Omental fat pad (tissue), 4 donors: ENCODE measurements around the gene CCDC28A. TPM values are rescaled to one million over a fixed set of nuclear protein-coding genes. Genes with fewer than 3 reads are reported as not detected.

Experiments used
- ATAC-seq: fragments of 150-250 bp; one replicate; pipeline ENCODE4 v1.9.1; 2016; ENCODE audit warnings: mild to moderate bottlenecking, moderate library complexity; ENCODE audit not compliant: low FRiP score
- DNase-seq: peaks from one replicate; pipeline ENCODE4 v3.0.0-alpha.2; 2019; ENCODE audit warnings: low spot score
- CTCF ChIP-seq, 3 donors: fragments of 450-650 bp; IDR thresholded peaks; one replicate each; pipeline ENCODE4 v1.5.1; 2016 to 2017; ENCODE audit warnings: antibody characterized with exemption in 3 of 3, mild to moderate bottlenecking in 3 of 3, moderate library complexity in 2 of 3
- total RNA-seq, 4 donors: library from RNA; depleted of rRNA; stranded (reverse); fragments of >200 nt; gene quantifications; one replicate each; pipeline ENCODE4 v1.1.0, GENCODE V29; 2016

CCDC28A gene
- total RNA-seq, 4 donors from 2014 or later, result 10.1 to 25.7 (median 12.8) TPM

- DNase-seq (no peak), ATAC-seq (no peak)
- no peak for TF ChIP-seq CTCF (IDR thresholded peaks at IDR 0.05)
These were observed 13.6 kb downstream of the CCDC28A start for GRCh38 chr6:138787138-138787537.

- no peak for TF ChIP-seq CTCF (IDR thresholded peaks at IDR 0.05)
- peak; percentile 92 for ATAC-seq
- peak; percentile 28 for DNase-seq
These were observed 22.4 kb downstream of the CCDC28A start, which contains the start of gene ECT2L for GRCh38 chr6:138795809-138796603. TSS of gene ECT2L (plus strand) at chr6:138796087. CDS start at chr6:138813275, 17,188 bp downstream.

- ATAC-seq, result no peak
- TF ChIP-seq CTCF (IDR thresholded peaks at IDR 0.05), result no peak
- DNase-seq, result no peak
These were observed 23.2 kb downstream of the CCDC28A start for GRCh38 chr6:138796771-138797170.

GRCh38 chr6:138797806-138798446 is 24.4 kb downstream of the CCDC28A start:
- ATAC-seq (no peak), DNase-seq (no peak)
- no peak for TF ChIP-seq CTCF (IDR thresholded peaks at IDR 0.05)

GRCh38 chr6:138800377-138801150 is 27.0 kb downstream of the CCDC28A start:
- TF ChIP-seq CTCF (IDR thresholded peaks at IDR 0.05), result no peak
- ATAC-seq (no peak), DNase-seq (no peak)

GRCh38 chr6:138803331-138803730 is 29.8 kb downstream of the CCDC28A start:
- DNase-seq, result no peak
- ATAC-seq, result no peak
- no peak for TF ChIP-seq CTCF (IDR thresholded peaks at IDR 0.05)
